ENCODE data around the gene ODAD3.
"Not testable (repeated sequence)": the region's sequence is repeated elsewhere in the genome, so short reads cannot be mapped to it uniquely, and the experiment has no call there.

ODAD3 gene

GRCh38 chr19:11408591-11408990 is 26.3 kb downstream of the ODAD3 start:
- no peak for DNase-seq (ENCODE audit: insufficient read length, low spot score)
- FAIRE-seq: no peak

GRCh38 chr19:11406703-11407236 is 28.2 kb downstream of the ODAD3 start:
- not testable (repeated sequence) for DNase-seq (ENCODE audit: insufficient read length, low spot score); FAIRE-seq

GRCh38 chr19:11405846-11406643 is 28.9 kb downstream of the ODAD3 start:
- FAIRE-seq (no peak), DNase-seq (ENCODE audit: insufficient read length, low spot score) (no peak)

- DNase-seq (ENCODE audit: insufficient read length, low spot score) (no peak), FAIRE-seq (no peak)
These were observed 30.2 kb downstream of the ODAD3 start for GRCh38 chr19:11404588-11405222.

GRCh38 chr19:11401808-11402543 is 32.9 kb downstream of the ODAD3 start:
- DNase-seq (ENCODE audit: insufficient read length, low spot score) (no peak), FAIRE-seq (no peak)

- FAIRE-seq (no peak), DNase-seq (ENCODE audit: insufficient read length, low spot score) (no peak)
These were observed 34.1 kb downstream of the ODAD3 start for GRCh38 chr19:11400798-11401197.

- DNase-seq (ENCODE audit: insufficient read length, low spot score) (no peak), FAIRE-seq (no peak)
These were observed 35.3 kb downstream of the ODAD3 start for GRCh38 chr19:11399667-11400066.

- DNase-seq (ENCODE audit: insufficient read length, low spot score): no peak
- FAIRE-seq: no peak
These were observed 37.8 kb downstream of the ODAD3 start for GRCh38 chr19:11397089-11397610.

- FAIRE-seq (no peak), DNase-seq (ENCODE audit: insufficient read length, low spot score) (no peak)
These were observed 43.8 kb downstream of the ODAD3 start for GRCh38 chr19:11390933-11391680.

- FAIRE-seq: no peak
- DNase-seq (ENCODE audit: insufficient read length, low spot score): no peak
These were observed 44.6 kb downstream of the ODAD3 start for GRCh38 chr19:11390359-11390758.

GRCh38 chr19:11387162-11388034 is 47.5 kb downstream of the ODAD3 start:
- no peak for DNase-seq (ENCODE audit: insufficient read length, low spot score)
- FAIRE-seq: no peak

- FAIRE-seq: no peak
- DNase-seq (ENCODE audit: insufficient read length, low spot score): no peak
These were observed 50.2 kb downstream of the ODAD3 start for GRCh38 chr19:11384778-11385129.

GRCh38 chr19:11383706-11384048 is 51.2 kb downstream of the ODAD3 start:
- DNase-seq (ENCODE audit: insufficient read length, low spot score): no peak
- no peak for FAIRE-seq

- peak; percentile 53 for DNase-seq (ENCODE audit: insufficient read length, low spot score)
- no peak for FAIRE-seq
These were observed 51.8 kb downstream of the ODAD3 start for GRCh38 chr19:11382898-11383705.

GRCh38 chr19:11380653-11381537 is 54.0 kb downstream of the ODAD3 start:
- FAIRE-seq (no peak), DNase-seq (ENCODE audit: insufficient read length, low spot score) (peak; percentile 99)

GRCh38 chr19:11379857-11380350 is 55.0 kb downstream of the ODAD3 start:
- FAIRE-seq (no peak), DNase-seq (ENCODE audit: insufficient read length, low spot score) (no peak)

- not testable (repeated sequence) for FAIRE-seq; DNase-seq (ENCODE audit: insufficient read length, low spot score)
These were observed 55.6 kb downstream of the ODAD3 start for GRCh38 chr19:11379269-11379845.
